Hematopoietic multipotent progenitor cell treated with erythropoietin and hydrocortisone succinate and interleukin-3 and kit ligand, for 6 days (in vitro differentiated cells): ENCODE results near the gene PLXNA2.
A peak's percentile ranks its signal among the peaks of the same experiment; 100 is the strongest.

Source experiments
- DNase-seq: peaks from one replicate; pipeline ENCODE4 v3.0.0-alpha.2; 2015

Gene PLXNA2

GRCh38 chr1:208243967-208244916 lies at the start of gene PLXNA2:
Gene PLXNA2, minus strand, starts transcription at chr1:208244384. Its CDS starts 26,462 bp downstream, at chr1:208217922.
- peak; percentile 86 for DNase-seq

- no peak for DNase-seq
Measured at GRCh38 chr1:208292908-208293307, 48.7 kb upstream of the PLXNA2 start.

GRCh38 chr1:208291923-208292711 lies 47.9 kb upstream of the PLXNA2 start:
- DNase-seq = no peak

GRCh38 chr1:208291129-208291528 lies 46.9 kb upstream of the PLXNA2 start:
- no peak for DNase-seq

- DNase-seq = no peak
Measured at GRCh38 chr1:208289716-208290115, 45.5 kb upstream of the PLXNA2 start.

- DNase-seq = no peak
Measured at GRCh38 chr1:208288495-208288894, 44.3 kb upstream of the PLXNA2 start.

GRCh38 chr1:208280681-208281450 lies 36.7 kb upstream of the PLXNA2 start:
- DNase-seq = peak; percentile 4

GRCh38 chr1:208279826-208280588 lies 35.8 kb upstream of the PLXNA2 start:
- no peak for DNase-seq

- DNase-seq = no peak
Measured at GRCh38 chr1:208278638-208279037, 34.5 kb upstream of the PLXNA2 start.

GRCh38 chr1:208276757-208277435 lies 32.7 kb upstream of the PLXNA2 start:
- no peak for DNase-seq

- DNase-seq = no peak
Measured at GRCh38 chr1:208275083-208275482, 30.9 kb upstream of the PLXNA2 start.

- DNase-seq = no peak
Measured at GRCh38 chr1:208273386-208274017, 29.3 kb upstream of the PLXNA2 start.

GRCh38 chr1:208272713-208273112 lies 28.5 kb upstream of the PLXNA2 start:
- DNase-seq = no peak

GRCh38 chr1:208272311-208272710 lies 28.1 kb upstream of the PLXNA2 start:
- no peak for DNase-seq

- DNase-seq = no peak
Measured at GRCh38 chr1:208271236-208271635, 27.1 kb upstream of the PLXNA2 start.

GRCh38 chr1:208270651-208271141 lies 26.5 kb upstream of the PLXNA2 start:
- no peak for DNase-seq

GRCh38 chr1:208269338-208269666 lies 25.1 kb upstream of the PLXNA2 start:
- no peak for DNase-seq

- DNase-seq = no peak
Measured at GRCh38 chr1:208268541-208269337, 24.6 kb upstream of the PLXNA2 start.

GRCh38 chr1:208265525-208265924 lies 21.3 kb upstream of the PLXNA2 start:
- DNase-seq = no peak

- no peak for DNase-seq
Measured at GRCh38 chr1:208265122-208265469, 20.9 kb upstream of the PLXNA2 start.
